HepG2 (cell line): ENCODE data around the gene EXOC3L4. TPM values are rescaled to one million over a fixed set of nuclear protein-coding genes. Genes with fewer than 3 reads are reported as not detected.

ENCODE experiments used
- BCL3 ChIP-seq: sonication (generic); formaldehyde crosslinking; IDR thresholded peaks from 2 replicates; pipeline ENCODE4 v1.5.1; 2020; ENCODE audit warnings: mild to moderate bottlenecking, missing genetic modification reagents, moderate library complexity
- HNRNPLL ChIP-seq: fragments of 200-400 bp; formaldehyde crosslinking; IDR thresholded peaks from 2 replicates; pipeline ENCODE4 v1.6.1; 2017; ENCODE audit warnings: mild to moderate bottlenecking, low read depth, low read length; ENCODE audit not compliant: poor library complexity, severe bottlenecking
- MNT ChIP-seq: fragments of 450-650 bp; IDR thresholded peaks from 2 replicates; pipeline ENCODE4 v1.6.1; 2016
- NONO ChIP-seq, 2 experiments: fragments of 450-650 bp in 1 of 2; sonication (generic) in 1 of 2; formaldehyde crosslinking in 1 of 2; IDR thresholded peaks in 1 of 2; conservative IDR thresholded peaks in 1 of 2; 2 replicates each; pipeline versions ENCODE4 v1.6.1 to v1.8.0; 2017 to 2022; ENCODE audit warnings: mild to moderate bottlenecking in 1 of 2, missing genetic modification reagents in 1 of 2, moderate library complexity in 1 of 2
- NR2F1 ChIP-seq, 2 experiments: fragments of 450-650 bp in 1 of 2; formaldehyde crosslinking in 1 of 2; IDR thresholded peaks; 2 replicates each; pipeline versions ENCODE4 v1.5.0 to v1.6.1; 2016 to 2020; ENCODE audit warnings: mild to moderate bottlenecking in 1 of 2, missing compliant biosample characterization in 1 of 2, missing genetic modification reagents in 1 of 2, moderate library complexity in 1 of 2
- PCBP1 ChIP-seq: fragments of 200-400 bp; formaldehyde crosslinking; IDR thresholded peaks from 2 replicates; pipeline ENCODE4 v1.6.1; 2017; ENCODE audit warnings: mild to moderate bottlenecking, low read depth, low read length, borderline replicate concordance
- ZFY ChIP-seq: sonication (generic); formaldehyde crosslinking; IDR thresholded peaks from 2 replicates; pipeline ENCODE4 v1.4.0; 2020; ENCODE audit warnings: missing genetic modification reagents
- ZNF205 ChIP-seq: IDR thresholded peaks from 2 replicates; pipeline ENCODE4 v1.6.1; 2018; ENCODE audit warnings: missing biosample characterization, missing genetic modification reagents
- polyA plus RNA-seq, 8 experiments: library from polyadenylated mRNA; depleted of rRNA in 3 of 8; stranded (reverse) in 7 of 8; unstranded in 1 of 8; fragments of >200 nt; fragmentation: Illumina TruSeq in 4 of 8; extraction: Trizol in 4 of 8; gene quantifications; 2 replicates each; pipeline versions ENCODE4 v1.2.1 to v1.2.3, GENCODE V29; 2011 to 2016; ENCODE audit warnings: low read depth in 4 of 8, missing spikeins in 1 of 8, mixed read lengths in 1 of 8; ENCODE audit not compliant: insufficient read depth in 1 of 8
- total RNA-seq, 5 experiments: library from RNA; depleted of rRNA; stranded (reverse); fragments of >200 nt; fragmentation: Illumina TruSeq; extraction: Trizol; gene quantifications; 2 replicates each; pipeline ENCODE4 v1.2.3, GENCODE V29; 2016; ENCODE audit warnings: low read depth in 1 of 5
- TF ChIP-seq, protein P1 (sequence below): sonication (generic); formaldehyde crosslinking; IDR thresholded peaks from 2 replicates; pipeline ENCODE4 v1.5.1; 2020; ENCODE audit warnings: mild to moderate bottlenecking, missing genetic modification reagents
- TF ChIP-seq, protein P2 (sequence below): sonication (generic); formaldehyde crosslinking; IDR thresholded peaks from one replicate; pipeline ENCODE4 v1.5.1; 2020; ENCODE audit warnings: mild to moderate bottlenecking, missing genetic modification reagents; ENCODE audit errors: not compliant biosample characterization

Gene EXOC3L4
- total and polyA plus RNA-seq, 2 of the 13 experiments (the other 11 are each of a cell fraction or from before 2014, with no cell fraction given) = 11.8 to 27.0 TPM

GRCh38 chr14:103104654-103105452 lies 10.3 kb downstream of the EXOC3L4 start (continued):
- TF ChIP-seq MNT (peak; percentile 19; the same call in 1 of the 2 replicates), NR2F1 (CRISPR knock-in tag; IDR thresholded peaks at IDR 0.05) (peak in 1 of 2 experiments; percentile 62; a peak in 1 of 4 replicates), HNRNPLL (peak; percentile 3), NONO (IDR thresholded peaks at IDR 0.05) (peak; percentile 72; the same call in 1 of the 2 replicates), NONO (CRISPR knock-in tag; conservative IDR thresholded peaks at IDR 0.05) (peak; percentile 77), ZFY (CRISPR knock-in tag) (no peak), ZNF205 (CRISPR knock-in tag) (peak; percentile 41; the same call in 1 of the 2 replicates), BCL3 (CRISPR knock-in tag) (peak; percentile 43; the same call in 1 of the 2 replicates), PCBP1 (0 out of 2 replicates have a peak, but pooled peaks have one; percentile 25)
- TF ChIP-seq, protein P1, sequence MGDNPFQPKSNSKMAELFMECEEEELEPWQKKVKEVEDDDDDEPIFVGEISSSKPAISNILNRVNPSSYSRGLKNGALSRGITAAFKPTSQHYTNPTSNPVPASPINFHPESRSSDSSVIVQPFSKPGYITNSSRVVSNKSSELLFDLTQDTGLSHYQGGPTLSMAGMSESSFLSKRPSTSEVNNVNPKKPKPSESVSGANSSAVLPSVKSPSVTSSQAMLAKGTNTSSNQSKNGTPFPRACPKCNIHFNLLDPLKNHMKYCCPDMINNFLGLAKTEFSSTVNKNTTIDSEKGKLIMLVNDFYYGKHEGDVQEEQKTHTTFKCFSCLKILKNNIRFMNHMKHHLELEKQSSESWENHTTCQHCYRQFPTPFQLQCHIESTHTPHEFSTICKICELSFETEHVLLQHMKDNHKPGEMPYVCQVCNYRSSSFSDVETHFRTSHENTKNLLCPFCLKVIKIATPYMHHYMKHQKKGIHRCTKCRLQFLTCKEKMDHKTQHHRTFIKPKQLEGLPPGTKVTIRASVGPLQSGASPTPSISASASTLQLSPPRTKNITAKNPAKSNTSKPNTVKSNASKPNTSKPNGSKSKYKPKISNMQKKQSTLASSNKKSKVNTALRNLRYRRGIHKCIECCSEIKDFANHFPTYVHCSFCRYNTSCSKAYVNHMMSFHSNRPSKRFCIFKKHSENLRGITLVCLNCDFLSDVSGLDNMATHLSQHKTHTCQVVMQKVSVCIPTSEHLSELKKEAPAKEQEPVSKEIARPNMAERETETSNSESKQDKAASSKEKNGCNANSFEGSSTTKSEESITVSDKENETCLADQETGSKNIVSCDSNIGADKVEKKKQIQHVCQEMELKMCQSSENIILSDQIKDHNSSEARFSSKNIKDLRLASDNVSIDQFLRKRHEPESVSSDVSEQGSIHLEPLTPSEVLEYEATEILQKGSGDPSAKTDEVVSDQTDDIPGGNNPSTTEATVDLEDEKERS (CRISPR knock-in tag) = 0 out of 2 replicates have a peak, but pooled peaks have one; percentile 11
- TF ChIP-seq, protein P2, sequence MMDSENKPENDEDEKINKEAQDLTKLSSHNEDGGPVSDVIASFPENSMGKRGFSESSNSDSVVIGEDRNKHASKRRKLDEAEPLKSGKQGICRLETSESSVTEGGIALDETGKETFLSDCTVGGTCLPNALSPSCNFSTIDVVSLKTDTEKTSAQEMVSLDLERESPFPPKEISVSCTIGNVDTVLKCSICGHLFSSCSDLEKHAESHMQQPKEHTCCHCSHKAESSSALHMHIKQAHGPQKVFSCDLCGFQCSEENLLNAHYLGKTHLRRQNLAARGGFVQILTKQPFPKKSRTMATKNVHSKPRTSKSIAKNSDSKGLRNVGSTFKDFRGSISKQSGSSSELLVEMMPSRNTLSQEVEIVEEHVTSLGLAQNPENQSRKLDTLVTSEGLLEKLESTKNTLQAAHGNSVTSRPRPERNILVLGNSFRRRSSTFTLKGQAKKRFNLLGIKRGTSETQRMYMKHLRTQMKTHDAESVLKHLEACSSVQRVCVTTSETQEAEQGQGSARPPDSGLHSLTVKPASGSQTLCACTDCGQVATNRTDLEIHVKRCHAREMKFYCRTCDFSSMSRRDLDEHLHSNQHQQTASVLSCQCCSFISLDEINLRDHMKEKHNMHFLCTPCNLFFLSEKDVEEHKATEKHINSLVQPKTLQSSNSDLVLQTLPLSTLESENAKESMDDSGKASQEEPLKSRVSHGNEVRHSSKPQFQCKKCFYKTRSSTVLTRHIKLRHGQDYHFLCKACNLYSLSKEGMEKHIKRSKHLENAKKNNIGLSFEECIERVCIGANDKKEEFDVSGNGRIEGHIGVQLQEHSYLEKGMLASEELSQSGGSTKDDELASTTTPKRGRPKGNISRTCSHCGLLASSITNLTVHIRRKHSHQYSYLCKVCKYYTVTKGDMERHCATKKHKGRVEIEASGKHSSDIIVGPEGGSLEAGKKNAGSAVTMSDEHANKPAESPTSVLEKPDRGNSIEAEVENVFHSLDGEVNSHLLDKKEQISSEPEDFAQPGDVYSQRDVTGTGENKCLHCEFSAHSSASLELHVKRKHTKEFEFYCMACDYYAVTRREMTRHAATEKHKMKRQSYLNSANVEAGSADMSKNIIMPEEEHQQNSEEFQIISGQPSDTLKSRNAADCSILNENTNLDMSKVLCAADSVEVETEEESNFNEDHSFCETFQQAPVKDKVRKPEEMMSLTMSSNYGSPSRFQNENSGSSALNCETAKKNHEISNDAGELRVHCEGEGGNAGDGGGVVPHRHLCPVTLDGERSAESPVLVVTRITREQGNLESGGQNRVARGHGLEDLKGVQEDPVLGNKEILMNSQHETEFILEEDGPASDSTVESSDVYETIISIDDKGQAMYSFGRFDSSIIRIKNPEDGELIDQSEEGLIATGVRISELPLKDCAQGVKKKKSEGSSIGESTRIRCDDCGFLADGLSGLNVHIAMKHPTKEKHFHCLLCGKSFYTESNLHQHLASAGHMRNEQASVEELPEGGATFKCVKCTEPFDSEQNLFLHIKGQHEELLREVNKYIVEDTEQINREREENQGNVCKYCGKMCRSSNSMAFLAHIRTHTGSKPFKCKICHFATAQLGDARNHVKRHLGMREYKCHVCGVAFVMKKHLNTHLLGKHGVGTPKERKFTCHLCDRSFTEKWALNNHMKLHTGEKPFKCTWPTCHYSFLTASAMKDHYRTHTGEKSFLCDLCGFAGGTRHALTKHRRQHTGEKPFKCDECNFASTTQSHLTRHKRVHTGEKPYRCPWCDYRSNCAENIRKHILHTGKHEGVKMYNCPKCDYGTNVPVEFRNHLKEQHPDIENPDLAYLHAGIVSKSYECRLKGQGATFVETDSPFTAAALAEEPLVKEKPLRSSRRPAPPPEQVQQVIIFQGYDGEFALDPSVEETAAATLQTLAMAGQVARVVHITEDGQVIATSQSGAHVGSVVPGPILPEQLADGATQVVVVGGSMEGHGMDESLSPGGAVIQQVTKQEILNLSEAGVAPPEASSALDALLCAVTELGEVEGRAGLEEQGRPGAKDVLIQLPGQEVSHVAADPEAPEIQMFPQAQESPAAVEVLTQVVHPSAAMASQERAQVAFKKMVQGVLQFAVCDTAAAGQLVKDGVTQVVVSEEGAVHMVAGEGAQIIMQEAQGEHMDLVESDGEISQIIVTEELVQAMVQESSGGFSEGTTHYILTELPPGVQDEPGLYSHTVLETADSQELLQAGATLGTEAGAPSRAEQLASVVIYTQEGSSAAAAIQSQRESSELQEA (CRISPR knock-in tag) = peak; percentile 79
